A673 (cell line): ENCODE results near the gene XPNPEP3. TPM values are rescaled to one million over a fixed set of nuclear protein-coding genes. Genes with fewer than 3 reads are reported as not detected.

Source experiments
- BruUV-seq: library from RNA; stranded (reverse); fragments of 400-500 nt; replicated peaks from 2 replicates; lab custom pipeline; 2021; lab: Mats Ljungman, UMichigan
- CTCF ChIA-PET: fragments of 300-600 bp; sonication (Branson Sonifier 250); formaldehyde crosslinking; loops from one replicate; lab custom pipeline; 2022; ENCODE audit warnings: antibody characterized with exemption; lab: Charles Lee
- POLR2A ChIA-PET: fragments of 300-600 bp; sonication (Branson Sonifier 250); formaldehyde crosslinking; loops from one replicate; lab custom pipeline; 2022; ENCODE audit warnings: antibody characterized with exemption; ENCODE audit not compliant: low non-redundant PET; lab: Charles Lee
- DNase-seq: peaks from one replicate; pipeline ENCODE4 v3.0.0-alpha.2; 2015; ENCODE audit warnings: low spot score
- H3K27ac ChIP-seq: fragments of 200-600 bp; sonication (generic); 2 replicates; pipeline ENCODE4 v1.5.1; 2016; ENCODE audit warnings: mixed run types, low read depth, mild to moderate bottlenecking, mixed read lengths, antibody characterized with exemption, low read length; ENCODE audit not compliant: poor library complexity, severe bottlenecking
- H3K27me3 ChIP-seq: fragments of 200-600 bp; sonication (generic); replicated peaks from 2 replicates; pipeline ENCODE4 v1.6.1; 2017; ENCODE audit warnings: mixed run types, low read depth, mild to moderate bottlenecking, mixed read lengths, antibody characterized with exemption, low read length; ENCODE audit not compliant: insufficient read depth, poor library complexity
- H3K36me3 ChIP-seq: fragments of 200-600 bp; sonication (generic); 2 replicates; pipeline ENCODE4 v1.6.1; 2016; ENCODE audit warnings: mixed run types, mild to moderate bottlenecking, mixed read lengths, antibody characterized with exemption, low read length; ENCODE audit not compliant: insufficient read depth, poor library complexity, severe bottlenecking
- H3K4me1 ChIP-seq: fragments of 200-600 bp; sonication (generic); 2 replicates; pipeline ENCODE4 v1.6.1; 2017; ENCODE audit warnings: mixed run types, mild to moderate bottlenecking, mixed read lengths, antibody characterized with exemption, low read length; ENCODE audit not compliant: insufficient read depth, poor library complexity, severe bottlenecking
- H3K4me3 ChIP-seq: fragments of 200-600 bp; sonication (generic); 2 replicates; pipeline ENCODE4 v1.5.1; 2016; ENCODE audit warnings: low read depth, mixed run types, mild to moderate bottlenecking, mixed read lengths, low read length; ENCODE audit not compliant: poor library complexity, severe bottlenecking
- H3K9me3 ChIP-seq: fragments of 200-600 bp; sonication (generic); 2 replicates; pipeline ENCODE4 v1.6.1; 2016; ENCODE audit warnings: mixed run types, low read depth, mild to moderate bottlenecking, mixed read lengths, antibody characterized with exemption, low read length; ENCODE audit not compliant: poor library complexity, severe bottlenecking
- EZH2 ChIP-seq: fragments of 200-600 bp; sonication (generic); IDR thresholded peaks from 2 replicates; pipeline ENCODE4 v1.6.1; 2017; ENCODE audit warnings: borderline replicate concordance, low read depth, mild to moderate bottlenecking, mixed read lengths, antibody characterized with exemption, low read length; ENCODE audit not compliant: poor library complexity, severe bottlenecking
- intact Hi-C: fragments of 100-400 bp; cut with micrococcal nuclease; formaldehyde crosslinking; loops from one replicate; pipeline ENCODE4 v1.10.0; 2022; ENCODE audit not compliant: unreplicated experiment
- microRNA-seq: library from miRNA; unstranded; fragments of <30 nt; microRNA quantifications from one replicate; pipeline ENCODE4 v1.2.0, GENCODE V29; 2021
- total RNA-seq: library from RNA; stranded (reverse); gene quantifications from 2 replicates; pipeline ENCODE4 v1.2.3, GENCODE V29; 2021
- TF ChIP-seq, protein P1 (sequence below): fragments of 300-800, 200-600 bp; sonication (generic); conservative IDR thresholded peaks from 2 replicates; pipeline ENCODE4 v1.5.1; 2017; ENCODE audit warnings: low read depth, mild to moderate bottlenecking, antibody characterized with exemption, low read length, moderate library complexity, mixed read lengths

Gene XPNPEP3
- total RNA-seq, 1 experiment from 2014 or later, result 31.3 TPM

GRCh38 chr22:40976866-40977700 is 120.1 kb downstream of the XPNPEP3 start:
- DNase-seq, result no peak
- POLR2A ChIA-PET, result interaction anchor here (0.6 kb wide), 1 partner anchor 346 kb away, joined by 7 read pairs; no protein-coding TSS in a partner anchor

DNA sequence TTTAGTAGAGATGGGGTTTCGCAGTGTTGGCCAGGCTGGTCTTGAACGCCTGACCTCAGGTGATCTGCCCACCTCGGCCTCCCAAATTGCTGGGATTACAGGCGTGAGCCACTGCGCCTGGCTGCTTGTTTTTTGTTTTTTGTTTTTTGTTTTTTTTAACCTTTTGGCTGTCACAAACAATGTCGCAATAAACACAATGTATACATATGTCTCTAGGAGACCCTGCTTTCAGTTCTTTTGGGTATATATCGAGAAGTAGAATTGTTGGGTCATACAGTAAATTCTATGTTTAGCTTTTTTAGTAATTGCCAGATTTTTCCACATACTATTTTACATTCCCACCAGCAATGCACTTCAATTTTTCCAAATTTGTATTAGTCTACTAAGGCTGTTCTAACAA is 122.2 kb downstream of the XPNPEP3 start:
- H3K27me3 ChIP-seq, result no peaks in the 10 kb centered on the region
- DNase-seq, result no peak
- H3K36me3 ChIP-seq, result no peaks in the 10 kb centered on the region
- H3K27ac ChIP-seq, result no peak overlapping the region
- H3K4me3 ChIP-seq, result no peak overlapping the region
- CTCF ChIA-PET, result interaction anchor here (0.6 kb wide), 1 partner anchor 19 kb away, joined by 5 read pairs; no protein-coding TSS in a partner anchor
- intact Hi-C loops, result no loop called here
- TF ChIP-seq EZH2, result no peak
- TF ChIP-seq, protein P1, sequence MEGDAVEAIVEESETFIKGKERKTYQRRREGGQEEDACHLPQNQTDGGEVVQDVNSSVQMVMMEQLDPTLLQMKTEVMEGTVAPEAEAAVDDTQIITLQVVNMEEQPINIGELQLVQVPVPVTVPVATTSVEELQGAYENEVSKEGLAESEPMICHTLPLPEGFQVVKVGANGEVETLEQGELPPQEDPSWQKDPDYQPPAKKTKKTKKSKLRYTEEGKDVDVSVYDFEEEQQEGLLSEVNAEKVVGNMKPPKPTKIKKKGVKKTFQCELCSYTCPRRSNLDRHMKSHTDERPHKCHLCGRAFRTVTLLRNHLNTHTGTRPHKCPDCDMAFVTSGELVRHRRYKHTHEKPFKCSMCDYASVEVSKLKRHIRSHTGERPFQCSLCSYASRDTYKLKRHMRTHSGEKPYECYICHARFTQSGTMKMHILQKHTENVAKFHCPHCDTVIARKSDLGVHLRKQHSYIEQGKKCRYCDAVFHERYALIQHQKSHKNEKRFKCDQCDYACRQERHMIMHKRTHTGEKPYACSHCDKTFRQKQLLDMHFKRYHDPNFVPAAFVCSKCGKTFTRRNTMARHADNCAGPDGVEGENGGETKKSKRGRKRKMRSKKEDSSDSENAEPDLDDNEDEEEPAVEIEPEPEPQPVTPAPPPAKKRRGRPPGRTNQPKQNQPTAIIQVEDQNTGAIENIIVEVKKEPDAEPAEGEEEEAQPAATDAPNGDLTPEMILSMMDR, result no peak
- no TSS peak for BruUV-seq
- no peaks in the 10 kb centered on the region for H3K4me1 ChIP-seq
- no peaks in the 10 kb centered on the region for H3K9me3 ChIP-seq
- POLR2A ChIA-PET, result interaction anchor here (0.7 kb wide), 1 partner anchor 21 kb away, joined by 3 read pairs; no protein-coding TSS in a partner anchor

More at GRCh38 chr22:40976866-40977700, 120.1 kb downstream of the XPNPEP3 start:
- Histone ChIP-seq H3K27me3 (no peaks in the 10 kb centered on the region), H3K36me3 (peaks cover 8% of the 10 kb centered on the region), H3K4me3 (no peak overlapping the region), H3K4me1 (no peaks in the 10 kb centered on the region), H3K9me3 (no peaks in the 10 kb centered on the region), H3K27ac (no peak overlapping the region)
- CTCF ChIA-PET, result no interaction called here
- TF ChIP-seq EZH2, result no peak
- TF ChIP-seq, protein P1, result no peak
- intact Hi-C loops, result no loop called here
- BruUV-seq, result no TSS peak

GRCh38 chr22:40979871-40980270 is 122.9 kb downstream of the XPNPEP3 start:
- Histone ChIP-seq H3K36me3 (no peaks in the 10 kb centered on the region), H3K4me1 (no peaks in the 10 kb centered on the region), H3K27ac (no peak overlapping the region), H3K9me3 (no peaks in the 10 kb centered on the region), H3K27me3 (no peaks in the 10 kb centered on the region), H3K4me3 (no peak overlapping the region)
- ChIA-PET POLR2A (no interaction called here), CTCF (no interaction called here)
- intact Hi-C loops, result no loop called here
- no TSS peak for BruUV-seq
- TF ChIP-seq EZH2, result no peak
- TF ChIP-seq, protein P1, result no peak
- DNase-seq, result no peak

Small RNAs within 50 kb of the gene (microRNA-seq; reads per million reads assigned to microRNA genes)
- gene MIR4766, result 13.8 reads per million, percentile 36 among the genes with 10 or more reads in this experiment

Other genes starting within 250 kb of the XPNPEP3 start
- gene MRTFA, start 220.4 kb upstream of the XPNPEP3 start, total RNA-seq, result 35.8 and 41.2 TPM in 2 replicates
- gene MCHR1, start 177.7 kb upstream of the XPNPEP3 start, total RNA-seq, result not detected in 2 replicates
- 42.7 and 51.6 TPM in 2 replicates for gene SLC25A17, start 37.8 kb upstream of the XPNPEP3 start, total RNA-seq
- 337 and 365 TPM in 2 replicates for gene ST13, start 509 bp upstream of the XPNPEP3 start, total RNA-seq
- gene DNAJB7, start 5.0 kb downstream of the XPNPEP3 start, total RNA-seq, result not detected in 2 replicates
- 82.3 and 83.9 TPM in 2 replicates for gene RBX1, start 94.2 kb downstream of the XPNPEP3 start, total RNA-seq
- gene EP300, start 235.4 kb downstream of the XPNPEP3 start, total RNA-seq, result 77.2 and 85.6 TPM in 2 replicates